HepG2 (cell line): ENCODE results near the gene RPTOR. TPM values are rescaled to one million over a fixed set of nuclear protein-coding genes. Genes with fewer than 3 reads are reported as not detected.

Experiments
- HNRNPLL ChIP-seq: fragments of 200-400 bp; formaldehyde crosslinking; IDR thresholded peaks from 2 replicates; pipeline ENCODE4 v1.6.1; 2017; ENCODE audit warnings: mild to moderate bottlenecking, low read depth, low read length; ENCODE audit not compliant: poor library complexity, severe bottlenecking
- MEIS1 ChIP-seq: sonication (generic); formaldehyde crosslinking; IDR thresholded peaks from 2 replicates; pipeline ENCODE4 v1.9.0; 2021; ENCODE audit warnings: mild to moderate bottlenecking, missing genetic modification reagents, moderate library complexity, borderline replicate concordance
- POGK ChIP-seq: sonication (generic); formaldehyde crosslinking; conservative IDR thresholded peaks from 2 replicates; pipeline ENCODE4 v1.8.0; 2022; ENCODE audit warnings: mild to moderate bottlenecking, moderate library complexity, missing genetic modification reagents
- SMARCE1 ChIP-seq: fragments of 450-650 bp; IDR thresholded peaks from 2 replicates; pipeline ENCODE4 v1.6.1; 2017; ENCODE audit warnings: borderline replicate concordance
- SP5 ChIP-seq: IDR thresholded peaks from 2 replicates; pipeline ENCODE4 v1.6.1; 2016; ENCODE audit warnings: low read depth, borderline replicate concordance
- SSRP1 ChIP-seq: IDR thresholded peaks from 2 replicates; pipeline ENCODE4 v1.6.1; 2016; ENCODE audit warnings: control low read depth
- TOE1 ChIP-seq: sonication (generic); formaldehyde crosslinking; IDR thresholded peaks from 2 replicates; pipeline ENCODE4 v1.4.0; 2020; ENCODE audit warnings: mild to moderate bottlenecking, missing genetic modification reagents
- ZFP90 ChIP-seq: sonication (generic); formaldehyde crosslinking; IDR thresholded peaks from 2 replicates; pipeline ENCODE4 v1.8.0; 2022; ENCODE audit warnings: missing genetic modification reagents, mild to moderate bottlenecking, inconsistent platforms, borderline replicate concordance
- ZGPAT ChIP-seq: IDR thresholded peaks from 2 replicates; pipeline ENCODE4 v1.6.1; 2016; ENCODE audit warnings: mild to moderate bottlenecking
- ZNF343 ChIP-seq: sonication (generic); formaldehyde crosslinking; IDR thresholded peaks from 2 replicates; pipeline ENCODE4 v1.4.0; 2020; ENCODE audit warnings: mild to moderate bottlenecking, missing genetic modification reagents
- ZNF367 ChIP-seq: sonication (generic); formaldehyde crosslinking; IDR thresholded peaks from 2 replicates; pipeline ENCODE4 v1.4.0; 2020; ENCODE audit warnings: missing genetic modification reagents, borderline replicate concordance
- ZNF382 ChIP-seq: sonication (generic); formaldehyde crosslinking; IDR thresholded peaks from 2 replicates; pipeline ENCODE4 v1.5.0; 2020; ENCODE audit warnings: missing genetic modification reagents, mild to moderate bottlenecking, borderline replicate concordance
- ZNF629 ChIP-seq: sonication (generic); formaldehyde crosslinking; conservative IDR thresholded peaks from 2 replicates; pipeline ENCODE4 v1.5.0; 2020; ENCODE audit warnings: missing genetic modification reagents
- polyA plus RNA-seq, 8 experiments: library from polyadenylated mRNA; depleted of rRNA in 3 of 8; stranded (reverse) in 7 of 8; unstranded in 1 of 8; fragments of >200 nt; fragmentation: Illumina TruSeq in 4 of 8; extraction: Trizol in 4 of 8; gene quantifications; 2 replicates each; pipeline versions ENCODE4 v1.2.1 to v1.2.3, GENCODE V29; 2011 to 2016; ENCODE audit warnings: low read depth in 4 of 8, missing spikeins in 1 of 8, mixed read lengths in 1 of 8; ENCODE audit not compliant: insufficient read depth in 1 of 8
- total RNA-seq, 5 experiments: library from RNA; depleted of rRNA; stranded (reverse); fragments of >200 nt; fragmentation: Illumina TruSeq; extraction: Trizol; gene quantifications; 2 replicates each; pipeline ENCODE4 v1.2.3, GENCODE V29; 2016; ENCODE audit warnings: low read depth in 1 of 5

RPTOR gene
- total and polyA plus RNA-seq, 2 of the 13 experiments (the other 11 are each of a cell fraction or from before 2014, with no cell fraction given) = 6.6 to 25.3 TPM

GRCh38 chr17:80885947-80886582 lies 341.4 kb downstream of the RPTOR start (continued):
- no peak for TF ChIP-seq ZNF382 (CRISPR knock-in tag)
- no peak for TF ChIP-seq ZGPAT (CRISPR knock-in tag)
- no peak for TF ChIP-seq HNRNPLL
- TF ChIP-seq ZNF367 (CRISPR knock-in tag) = no peak
- TF ChIP-seq SSRP1 (CRISPR knock-in tag) = no peak
- TF ChIP-seq TOE1 (CRISPR knock-in tag) = no peak
- TF ChIP-seq ZNF629 (CRISPR knock-in tag) = no peak
- no peak for TF ChIP-seq ZNF343
- TF ChIP-seq POGK (CRISPR knock-in tag) = no peak
- no peak for TF ChIP-seq MEIS1 (CRISPR knock-in tag)
- TF ChIP-seq SP5 (CRISPR knock-in tag) = no peak
- no peak for TF ChIP-seq ZFP90 (CRISPR knock-in tag)
- no peak for TF ChIP-seq SMARCE1
